SW 1271 (cell line): ENCODE data around the gene CHD9NB.
"Not testable (repeated sequence)": the region's sequence is repeated elsewhere in the genome, so short reads cannot be mapped to it uniquely, and the experiment has no call there.

ENCODE experiments used
- DNase-seq, 2 experiments: peaks; one replicate each; lab custom pipeline; 2025; lab: John Stamatoyannopoulos, UW

CHD9NB gene

GRCh38 chr16:53056392-53056881 is 3.7 kb upstream of the CHD9NB start:
- DNase-seq: no peak

- DNase-seq: peak in 1 of 2 experiments; percentile 50
These were observed 3.1 kb upstream of the CHD9NB start for GRCh38 chr16:53055541-53056391.

- peak; percentile 21 to 82 for DNase-seq
These were observed 2.2 kb upstream of the CHD9NB start, which contains the start of gene CHD9 for GRCh38 chr16:53054670-53055485. Gene CHD9 (plus strand): TSS chr16:53054991. CDS start chr16:53156090, 101,099 bp downstream.

GRCh38 chr16:53053967-53054669 is 1.4 kb upstream of the CHD9NB start:
- no peak for DNase-seq

GRCh38 chr16:53051255-53051654 is 1.4 kb downstream of the CHD9NB start:
- DNase-seq: not testable (repeated sequence)

- DNase-seq: no peak
These were observed 4.4 kb downstream of the CHD9NB start for GRCh38 chr16:53048139-53048915.

GRCh38 chr16:53047515-53047914 is 5.2 kb downstream of the CHD9NB start:
- not testable (repeated sequence) for DNase-seq

GRCh38 chr16:53045341-53046220 is 7.1 kb downstream of the CHD9NB start:
- DNase-seq: no peak

GRCh38 chr16:53043986-53044601 is 8.6 kb downstream of the CHD9NB start:
- no peak for DNase-seq

GRCh38 chr16:53043428-53043831 is 9.3 kb downstream of the CHD9NB start:
- no peak for DNase-seq

GRCh38 chr16:53042235-53042701 is 10.4 kb downstream of the CHD9NB start:
- DNase-seq: no peak

GRCh38 chr16:53041320-53042051 is 11.2 kb downstream of the CHD9NB start:
- DNase-seq: no peak

- no peak for DNase-seq
These were observed 11.9 kb downstream of the CHD9NB start for GRCh38 chr16:53040788-53041187.

- DNase-seq: not testable (repeated sequence)
These were observed 16.0 kb downstream of the CHD9NB start for GRCh38 chr16:53036711-53037110.

- DNase-seq: no peak
These were observed 16.6 kb downstream of the CHD9NB start for GRCh38 chr16:53036066-53036465.

GRCh38 chr16:53035176-53035942 is 17.3 kb downstream of the CHD9NB start:
- no peak for DNase-seq

GRCh38 chr16:53034306-53034705 is 18.4 kb downstream of the CHD9NB start:
- DNase-seq: no peak

GRCh38 chr16:53031323-53031942 is 21.3 kb downstream of the CHD9NB start:
- DNase-seq: no peak
